Measurements from ENCODE around the gene BAIAP2. TPM values are rescaled to one million over a fixed set of nuclear protein-coding genes. Genes with fewer than 3 reads are reported as not detected.
"Not testable (repeated sequence)": the region's sequence is repeated elsewhere in the genome, so short reads cannot be mapped to it uniquely, and the experiment has no call there.

BAIAP2 gene
- total RNA-seq, 4 donors from 2014 or later: 35.8 to 86.8 (median 42.1) TPM

- peaks cover 0 to 10% of the 10 kb centered on the region in 2 donors for H3K4me1 ChIP-seq
- no peaks in the 10 kb centered on the region for H3K36me3 ChIP-seq
- no peak for DNase-seq
- 83 to 86% methylated on average over 11 to 13 of the region's 14 CpGs for WGBS, 2 donors
- TF ChIP-seq POLR2A (IDR thresholded peaks at IDR 0.05) (no peak), CTCF (IDR thresholded peaks at IDR 0.05) (no peak)
- no peaks in the 10 kb centered on the region for H3K9me3 ChIP-seq
- H3K27me3 ChIP-seq: no peaks in the 10 kb centered on the region
- no peak overlapping the region for H3K4me3 ChIP-seq (replicated peaks in 1 of 3)
- intact Hi-C loops (cut with DNase I): no loop called here
- H3K27ac ChIP-seq: no peak overlapping the region
Observed at GRCh38 chr17:81148986-81149533, 114.1 kb downstream of the BAIAP2 start.

GRCh38 chr17:81150377-81151077 is 115.6 kb downstream of the BAIAP2 start:
- no peaks in the 10 kb centered on the region for H3K36me3 ChIP-seq
- peaks cover 0 to 10% of the 10 kb centered on the region in 2 donors for H3K4me1 ChIP-seq
- TF ChIP-seq POLR2A (IDR thresholded peaks at IDR 0.05) (no peak), CTCF (IDR thresholded peaks at IDR 0.05) (no peak)
- no peak overlapping the region for H3K4me3 ChIP-seq (replicated peaks in 1 of 3)
- H3K9me3 ChIP-seq: no peaks in the 10 kb centered on the region
- no peak overlapping the region for H3K27ac ChIP-seq
- intact Hi-C loops (cut with DNase I): no loop called here
- WGBS, 2 donors: 53% methylated on average over 8 to 13 of the region's 14 CpGs
- H3K27me3 ChIP-seq: no peaks in the 10 kb centered on the region
- no peak for DNase-seq

- intact Hi-C loops (cut with DNase I): no loop called here
- no peak overlapping the region for H3K27ac ChIP-seq
- H3K9me3 ChIP-seq: no peaks in the 10 kb centered on the region
- no peak overlapping the region for H3K4me3 ChIP-seq (replicated peaks in 1 of 3)
- no peaks in the 10 kb centered on the region for H3K36me3 ChIP-seq
- H3K4me1 ChIP-seq: peaks cover 0 to 10% of the 10 kb centered on the region in 2 donors
- DNase-seq: no peak
- TF ChIP-seq POLR2A (IDR thresholded peaks at IDR 0.05): no peak
- no peak for TF ChIP-seq CTCF (IDR thresholded peaks at IDR 0.05)
- WGBS, 2 donors: 84 to 94% methylated on average over 5 to 7 of the region's 13 CpGs
- no peaks in the 10 kb centered on the region for H3K27me3 ChIP-seq
Observed at GRCh38 chr17:81151278-81151677, 116.3 kb downstream of the BAIAP2 start.

GRCh38 chr17:81152288-81152828 is 117.4 kb downstream of the BAIAP2 start:
- no peaks in the 10 kb centered on the region for H3K9me3 ChIP-seq
- intact Hi-C loops (cut with DNase I): no loop called here
- WGBS, 2 donors: 80 to 89% methylated on average over 8 of the region's 8 CpGs
- DNase-seq: no peak
- no peak overlapping the region for H3K27ac ChIP-seq
- no peak for TF ChIP-seq POLR2A (IDR thresholded peaks at IDR 0.05)
- no peak for TF ChIP-seq CTCF (IDR thresholded peaks at IDR 0.05)
- H3K27me3 ChIP-seq: no peaks in the 10 kb centered on the region
- no peak overlapping the region for H3K4me3 ChIP-seq (replicated peaks in 1 of 3)
- peaks cover 0 to 10% of the 10 kb centered on the region in 2 donors for H3K4me1 ChIP-seq
- H3K36me3 ChIP-seq: no peaks in the 10 kb centered on the region

- Histone ChIP-seq H3K27me3 (no peaks in the 10 kb centered on the region), H3K9me3 (no peaks in the 10 kb centered on the region), H3K27ac (no peak overlapping the region), H3K4me1 (peaks cover 0 to 10% of the 10 kb centered on the region in 2 donors), H3K4me3 (replicated peaks in 1 of 3) (no peak overlapping the region), H3K36me3 (no peaks in the 10 kb centered on the region)
- TF ChIP-seq POLR2A (IDR thresholded peaks at IDR 0.05): no peak
- DNase-seq: no peak
- intact Hi-C loops (cut with DNase I): no loop called here
- WGBS, 2 donors: 77 to 80% methylated on average over 17 of the region's 17 CpGs
Observed at GRCh38 chr17:81153340-81153803, 118.4 kb downstream of the BAIAP2 start.

GRCh38 chr17:81154016-81154415 is 119.1 kb downstream of the BAIAP2 start:
- H3K4me1 ChIP-seq; H3K9me3 ChIP-seq; H3K27me3 ChIP-seq; intact Hi-C loops (cut with DNase I); DNase-seq; H3K36me3 ChIP-seq; H3K27ac ChIP-seq; H3K4me3 ChIP-seq (replicated peaks in 1 of 3): not testable (repeated sequence)
- 90 to 93% methylated on average over 9 of the region's 9 CpGs for WGBS, 2 donors

Measured in thyroid gland (tissue), 4 donors.